ENCODE data around the gene MOB3A. TPM values are rescaled to one million over a fixed set of nuclear protein-coding genes. Genes with fewer than 3 reads are reported as not detected.
A peak's percentile ranks its signal among the peaks of the same experiment; 100 is the strongest.
"Not testable (repeated sequence)": the region's sequence is repeated elsewhere in the genome, so short reads cannot be mapped to it uniquely, and the experiment has no call there.

MOB3A gene
- total RNA-seq, 8 experiments from 2014 or later, result 7.2 to 16.3 (median 10.0) TPM

GRCh38 chr19:2039089-2039958 is 56.8 kb downstream of the MOB3A start:
- no peak for ATAC-seq (replicated peaks in 6 of 8)
- in situ Hi-C loops (cut with MboI; ENCODE audit: low pct_unique_long_range_greater_than_20kb in 2 of 9, low sequenced_read_pairs in 9 of 9, unreplicated experiment in 9 of 9), result no loop called here
- no peak overlapping the region for H3K4me3 ChIP-seq
- peaks cover 17 to 18% of the 10 kb centered on the region in 2 donors for H3K4me1 ChIP-seq (replicated peaks in 1 of 2)
- WGBS, 10 experiments, result 80 to 100% (median 87%) methylated on average over 1 to 7 of the region's 30 CpGs; no CpG with 5 or more reads in 6 of the 10 experiments
- no peak overlapping the region for H3K27ac ChIP-seq

- no peak for ATAC-seq (replicated peaks in 6 of 8)
- WGBS, 10 experiments, result 72 to 85% methylated on average over 5 to 11 of the region's 44 CpGs; no CpG with 5 or more reads in 8 of the 10 experiments
- in situ Hi-C loops (cut with MboI; ENCODE audit: low pct_unique_long_range_greater_than_20kb in 2 of 9, low sequenced_read_pairs in 9 of 9, unreplicated experiment in 9 of 9), result no loop called here
- Histone ChIP-seq H3K4me1 (replicated peaks in 1 of 2) (peaks cover 17 to 18% of the 10 kb centered on the region in 2 donors), H3K27ac (no peak overlapping the region), H3K4me3 (no peak overlapping the region)
Observed at GRCh38 chr19:2038284-2039088, 57.6 kb downstream of the MOB3A start.

GRCh38 chr19:2037651-2038255 is 58.4 kb downstream of the MOB3A start:
- in situ Hi-C loops (cut with MboI; ENCODE audit: low pct_unique_long_range_greater_than_20kb in 2 of 9, low sequenced_read_pairs in 9 of 9, unreplicated experiment in 9 of 9), result no loop called here
- H3K27ac ChIP-seq, result no peak overlapping the region
- peaks cover 13% of the 10 kb centered on the region in 2 donors for H3K4me1 ChIP-seq (replicated peaks in 1 of 2)
- no peak for ATAC-seq (replicated peaks in 6 of 8)
- WGBS, 10 experiments, result 33 to 98% (median 78%) methylated on average over 4 to 13 of the region's 24 CpGs; no CpG with 5 or more reads in 3 of the 10 experiments
- no peak overlapping the region for H3K4me3 ChIP-seq

- ATAC-seq (replicated peaks in 6 of 8), result no peak
- in situ Hi-C loops (cut with MboI; ENCODE audit: low pct_unique_long_range_greater_than_20kb in 2 of 9, low sequenced_read_pairs in 9 of 9, unreplicated experiment in 9 of 9), result no loop called here
- Histone ChIP-seq H3K4me1 (replicated peaks in 1 of 2) (peaks cover 9 to 13% of the 10 kb centered on the region in 2 donors), H3K4me3 (no peak overlapping the region), H3K27ac (no peak overlapping the region)
- 80 to 100% (median 100%) methylated on average over 1 to 3 of the region's 8 CpGs; no CpG with 5 or more reads in 5 of the 10 experiments for WGBS, 10 experiments
Observed at GRCh38 chr19:2036424-2036823, 59.7 kb downstream of the MOB3A start.

GRCh38 chr19:2035590-2035991 is 60.5 kb downstream of the MOB3A start:
- WGBS, 10 experiments, result 86 to 100% (median 92%) methylated on average over 2 to 6 of the region's 14 CpGs; no CpG with 5 or more reads in 5 of the 10 experiments
- ATAC-seq (replicated peaks in 6 of 8), result no peak
- no peak overlapping the region for H3K4me3 ChIP-seq
- in situ Hi-C loops (cut with MboI; ENCODE audit: low pct_unique_long_range_greater_than_20kb in 2 of 9, low sequenced_read_pairs in 9 of 9, unreplicated experiment in 9 of 9), result no loop called here
- H3K27ac ChIP-seq, result no peak overlapping the region
- peaks cover 5 to 10% of the 10 kb centered on the region in 2 donors for H3K4me1 ChIP-seq (replicated peaks in 1 of 2)

- H3K27ac ChIP-seq, result no peak overlapping the region
- no peak overlapping the region for H3K4me3 ChIP-seq
- in situ Hi-C loops (cut with MboI; ENCODE audit: low pct_unique_long_range_greater_than_20kb in 2 of 9, low sequenced_read_pairs in 9 of 9, unreplicated experiment in 9 of 9), result no loop called here
- 80 to 100% (median 80%) methylated on average over 1 to 4 of the region's 34 CpGs; no CpG with 5 or more reads in 5 of the 10 experiments for WGBS, 10 experiments
- ATAC-seq (replicated peaks in 6 of 8), result peak in 5 of 8 experiments; percentile 5 to 49 (median 35)
- H3K4me1 ChIP-seq (replicated peaks in 1 of 2), result peaks cover 5 to 10% of the 10 kb centered on the region in 2 donors
Observed at GRCh38 chr19:2034729-2035589, 61.2 kb downstream of the MOB3A start.

- WGBS, 10 experiments, result 62 to 100% (median 85%) methylated on average over 1 to 3 of the region's 15 CpGs; no CpG with 5 or more reads in 6 of the 10 experiments
- ATAC-seq (replicated peaks in 6 of 8); H3K4me3 ChIP-seq; in situ Hi-C loops (cut with MboI; ENCODE audit: low pct_unique_long_range_greater_than_20kb in 2 of 9, low sequenced_read_pairs in 9 of 9, unreplicated experiment in 9 of 9); H3K27ac ChIP-seq; H3K4me1 ChIP-seq (replicated peaks in 1 of 2): not testable (repeated sequence)
Observed at GRCh38 chr19:2034253-2034652, 61.9 kb downstream of the MOB3A start.

GRCh38 chr19:2033825-2034159 is 62.3 kb downstream of the MOB3A start:
- no peak overlapping the region for H3K4me3 ChIP-seq
- in situ Hi-C loops (cut with MboI; ENCODE audit: low pct_unique_long_range_greater_than_20kb in 2 of 9, low sequenced_read_pairs in 9 of 9, unreplicated experiment in 9 of 9), result no loop called here
- ATAC-seq (replicated peaks in 6 of 8), result no peak
- WGBS, 10 experiments, result 80% methylated on average over 1 of the region's 9 CpGs; no CpG with 5 or more reads in 9 of the 10 experiments
- no peak overlapping the region for H3K27ac ChIP-seq
- H3K4me1 ChIP-seq (replicated peaks in 1 of 2), result peaks cover 5 to 10% of the 10 kb centered on the region in 2 donors

- 96 to 100% methylated on average over 2 to 5 of the region's 6 CpGs; no CpG with 5 or more reads in 8 of the 10 experiments for WGBS, 10 experiments
- in situ Hi-C loops (cut with MboI; ENCODE audit: low pct_unique_long_range_greater_than_20kb in 2 of 9, low sequenced_read_pairs in 9 of 9, unreplicated experiment in 9 of 9), result no loop called here
- no peak overlapping the region for H3K27ac ChIP-seq
- no peak for ATAC-seq (replicated peaks in 6 of 8)
- no peak overlapping the region for H3K4me3 ChIP-seq
- H3K4me1 ChIP-seq (replicated peaks in 1 of 2), result peaks cover 5 to 10% of the 10 kb centered on the region in 2 donors
Observed at GRCh38 chr19:2033115-2033824, 62.9 kb downstream of the MOB3A start.

- no peak overlapping the region for H3K4me3 ChIP-seq
- H3K27ac ChIP-seq, result no peak overlapping the region
- peak; percentile 63 to 89 (median 78) for ATAC-seq (replicated peaks in 6 of 8)
- WGBS, 10 experiments, result 0 to 80% (median 10%) methylated on average over 1 to 5 of the region's 19 CpGs; no CpG with 5 or more reads in 4 of the 10 experiments
- in situ Hi-C loops (cut with MboI; ENCODE audit: low pct_unique_long_range_greater_than_20kb in 2 of 9, low sequenced_read_pairs in 9 of 9, unreplicated experiment in 9 of 9), result no loop called here
- H3K4me1 ChIP-seq (replicated peaks in 1 of 2), result peaks cover 5 to 10% of the 10 kb centered on the region in 2 donors
Observed at GRCh38 chr19:2032296-2032941, 63.7 kb downstream of the MOB3A start.

- peak in 1 of 8 experiments; percentile 15 for ATAC-seq (replicated peaks in 6 of 8)
- Histone ChIP-seq H3K4me3 (no peak overlapping the region), H3K4me1 (replicated peaks in 1 of 2) (peaks cover under 1 to 5% of the 10 kb centered on the region in 2 donors), H3K27ac (no peak overlapping the region)
- in situ Hi-C loops (cut with MboI; ENCODE audit: low pct_unique_long_range_greater_than_20kb in 2 of 9, low sequenced_read_pairs in 9 of 9, unreplicated experiment in 9 of 9), result no loop called here
- WGBS, 10 experiments, result 0 to 92% (median 58%) methylated on average over 1 to 8 of the region's 9 CpGs; no CpG with 5 or more reads in 2 of the 10 experiments
Observed at GRCh38 chr19:2027361-2027760, 68.8 kb downstream of the MOB3A start.

All from motor neuron (in vitro differentiated cells).